Hematopoietic multipotent progenitor cell treated with erythropoietin and hydrocortisone succinate and interleukin-3 and kit ligand, for 6 days (in vitro differentiated cells): ENCODE measurements around the gene DBNL.

Experiments used
- DNase-seq: peaks from one replicate; pipeline ENCODE4 v3.0.0-alpha.2; 2015

Gene DBNL

DNA sequence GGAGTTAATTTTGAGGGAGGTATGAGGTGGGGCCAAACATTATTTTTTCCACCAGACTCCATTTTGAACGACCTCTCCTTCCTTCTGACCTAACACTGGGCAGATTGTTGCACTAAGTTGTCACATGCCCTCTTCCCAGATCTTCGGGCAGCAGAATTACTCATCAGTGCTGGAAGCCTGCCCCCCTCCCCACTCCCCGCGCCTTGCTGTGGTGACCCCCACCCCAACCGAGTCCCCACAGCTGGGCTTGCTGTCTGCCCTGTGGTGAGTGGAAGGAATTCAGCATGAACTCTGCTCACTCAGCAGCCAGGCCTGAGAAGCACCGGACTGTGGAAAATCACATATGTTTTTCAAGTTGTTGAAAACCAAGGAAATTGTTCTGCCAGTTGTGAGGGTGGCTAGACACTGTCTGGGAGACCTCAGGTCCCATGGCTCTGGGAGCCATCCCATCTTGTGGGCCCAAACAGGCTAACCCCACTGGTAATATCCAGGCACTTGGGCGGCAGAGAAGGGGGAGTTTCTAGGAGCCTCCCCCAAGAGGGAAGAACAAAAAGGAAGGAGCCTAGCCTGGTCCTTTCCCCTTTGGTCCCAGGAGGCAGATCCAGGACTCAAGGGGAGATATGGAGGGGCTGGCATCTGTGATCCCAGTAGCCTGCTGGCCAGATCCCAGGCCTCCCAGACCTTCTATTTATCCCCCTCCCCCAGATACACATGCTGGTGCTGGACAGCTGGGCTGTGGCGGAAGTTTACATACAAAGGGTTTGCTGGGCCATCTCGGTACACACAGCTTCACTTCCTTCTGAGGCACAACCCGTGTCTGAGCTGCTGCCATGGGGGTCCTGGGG, 56.2 kb downstream of the DBNL start:
- DNase-seq: no peak

- no peak for DNase-seq
Measured at GRCh38 chr7:44101303-44101965, 56.9 kb downstream of the DBNL start.

- no peak for DNase-seq
Measured at GRCh38 chr7:44101966-44102845, 57.7 kb downstream of the DBNL start.

- DNase-seq: no peak
Measured at GRCh38 chr7:44102846-44103565, 58.5 kb downstream of the DBNL start.

- DNase-seq: no peak
Measured at GRCh38 chr7:44103566-44103922, 59.0 kb downstream of the DBNL start.

DNA sequence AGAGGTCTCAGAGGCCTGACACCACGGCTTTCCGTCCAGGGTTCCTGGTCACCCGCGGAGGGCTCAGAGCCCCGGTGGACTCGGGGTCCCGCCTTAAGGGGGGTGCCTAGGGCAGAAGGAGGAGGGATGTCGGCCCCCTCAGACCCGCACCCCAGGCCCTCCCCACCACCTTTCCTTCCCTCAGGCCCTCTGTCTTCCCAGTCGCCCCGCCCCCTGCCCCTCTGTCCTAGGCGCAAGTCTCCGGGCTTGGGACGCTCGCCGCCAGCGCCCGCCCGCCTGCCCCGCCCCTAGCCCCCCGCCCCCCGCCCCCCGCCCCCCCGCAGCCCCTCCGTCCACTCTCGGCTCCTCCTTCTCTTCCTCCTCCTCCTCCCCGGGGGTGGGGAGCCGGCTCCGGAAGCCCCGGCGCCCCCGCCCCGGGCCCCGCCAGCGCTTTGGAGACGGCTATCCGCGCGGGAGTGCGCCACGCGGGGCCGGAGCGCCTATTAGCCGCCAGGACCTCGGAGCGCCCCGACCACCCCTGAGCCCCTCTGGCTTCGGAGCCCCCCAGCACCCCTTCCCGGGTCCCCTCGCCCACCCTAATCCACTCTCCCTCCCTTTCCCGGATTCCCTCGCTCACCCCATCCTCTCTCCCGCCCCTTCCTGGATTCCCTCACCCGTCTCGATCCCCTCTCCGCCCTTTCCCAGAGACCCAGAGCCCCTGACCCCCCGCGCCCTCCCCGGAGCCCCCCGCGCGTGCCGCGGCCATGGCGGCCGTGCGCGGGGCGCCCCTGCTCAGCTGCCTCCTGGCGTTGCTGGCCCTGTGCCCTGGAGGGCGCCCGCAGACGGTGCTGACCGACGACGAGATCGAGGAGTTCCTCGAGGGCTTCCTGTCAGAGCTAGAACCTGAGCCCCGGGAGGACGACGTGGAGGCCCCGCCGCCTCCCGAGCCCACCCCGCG, 59.7 kb downstream of the DBNL start, which contains the start of gene AEBP1:
Gene AEBP1 (plus strand): TSS at position 423 of the 937 bp plus-strand sequence. CDS start 321 bp downstream, at position 744.
- peak; percentile 43 for DNase-seq

- no peak for DNase-seq
Measured at GRCh38 chr7:44104860-44105771, 60.6 kb downstream of the DBNL start.

DNA sequence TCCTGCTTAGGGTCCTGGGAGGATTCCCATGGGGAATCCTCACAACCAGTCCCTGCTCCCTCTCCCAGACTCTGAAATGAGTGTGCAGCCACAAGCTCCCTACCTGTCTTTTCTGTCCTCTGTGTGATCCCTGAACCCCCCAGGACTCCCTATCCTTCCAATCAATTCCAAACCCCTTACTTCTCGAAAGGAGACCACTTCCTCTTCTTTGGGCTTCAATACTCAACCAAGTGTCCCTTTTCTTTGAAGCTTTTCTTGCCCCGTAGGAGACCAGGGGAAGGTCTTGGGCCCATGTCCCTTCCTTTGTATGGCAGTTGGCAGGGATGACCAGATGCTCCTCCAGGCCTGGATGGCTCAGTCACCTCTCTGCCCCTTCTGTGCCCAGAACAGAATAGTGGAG, 61.3 kb downstream of the DBNL start:
- DNase-seq: no peak

DNA sequence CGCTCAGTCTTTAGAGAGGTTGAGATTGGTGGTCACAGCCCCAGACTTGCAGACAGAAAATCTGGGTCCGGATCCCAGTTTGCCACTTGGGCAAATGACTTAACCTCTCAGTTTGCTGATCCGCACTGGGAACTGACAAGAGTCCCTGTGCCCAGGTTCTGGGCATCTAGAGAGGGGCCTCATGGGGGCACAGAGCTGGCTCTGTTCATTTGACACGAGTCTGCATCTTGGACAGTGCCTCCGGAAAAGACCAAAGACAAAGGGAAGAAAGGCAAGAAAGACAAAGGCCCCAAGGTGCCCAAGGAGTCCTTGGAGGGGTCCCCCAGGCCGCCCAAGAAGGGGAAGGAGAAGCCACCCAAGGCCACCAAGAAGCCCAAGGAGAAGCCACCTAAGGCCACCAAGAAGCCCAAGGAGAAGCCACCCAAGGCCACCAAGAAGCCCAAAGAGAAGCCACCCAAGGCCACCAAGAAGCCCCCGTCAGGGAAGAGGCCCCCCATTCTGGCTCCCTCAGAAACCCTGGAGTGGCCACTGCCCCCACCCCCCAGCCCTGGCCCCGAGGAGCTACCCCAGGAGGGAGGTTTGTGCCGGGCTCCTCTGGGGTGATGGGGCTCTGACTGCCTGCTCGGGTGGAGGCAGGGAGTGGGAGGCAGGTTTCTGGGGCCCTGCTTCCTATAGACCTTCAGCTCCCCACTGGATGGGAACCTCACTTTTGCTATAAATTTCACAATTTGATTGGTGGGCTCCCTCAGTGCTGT, 62.0 kb downstream of the DBNL start:
- no peak for DNase-seq

GRCh38 chr7:44107116-44107960, 62.8 kb downstream of the DBNL start:
- DNase-seq: no peak

- no peak for DNase-seq
Measured at GRCh38 chr7:44107961-44108767, 63.7 kb downstream of the DBNL start.

GRCh38 chr7:44108768-44109750, 64.6 kb downstream of the DBNL start:
- DNase-seq: no peak

DNA sequence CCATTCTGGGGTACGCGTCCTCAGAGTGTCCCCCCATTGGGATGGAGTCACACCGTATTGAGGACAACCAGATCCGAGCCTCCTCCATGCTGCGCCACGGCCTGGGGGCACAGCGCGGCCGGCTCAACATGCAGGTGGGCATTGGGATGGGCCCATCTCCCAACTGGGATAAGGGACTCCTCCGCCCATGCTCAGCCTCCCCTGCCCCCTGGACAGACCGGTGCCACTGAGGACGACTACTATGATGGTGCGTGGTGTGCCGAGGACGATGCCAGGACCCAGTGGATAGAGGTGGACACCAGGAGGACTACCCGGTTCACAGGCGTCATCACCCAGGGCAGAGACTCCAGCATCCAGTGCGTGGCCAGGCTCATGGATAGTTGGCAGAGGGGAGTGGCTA, 65.5 kb downstream of the DBNL start:
- no peak for DNase-seq

DNA sequence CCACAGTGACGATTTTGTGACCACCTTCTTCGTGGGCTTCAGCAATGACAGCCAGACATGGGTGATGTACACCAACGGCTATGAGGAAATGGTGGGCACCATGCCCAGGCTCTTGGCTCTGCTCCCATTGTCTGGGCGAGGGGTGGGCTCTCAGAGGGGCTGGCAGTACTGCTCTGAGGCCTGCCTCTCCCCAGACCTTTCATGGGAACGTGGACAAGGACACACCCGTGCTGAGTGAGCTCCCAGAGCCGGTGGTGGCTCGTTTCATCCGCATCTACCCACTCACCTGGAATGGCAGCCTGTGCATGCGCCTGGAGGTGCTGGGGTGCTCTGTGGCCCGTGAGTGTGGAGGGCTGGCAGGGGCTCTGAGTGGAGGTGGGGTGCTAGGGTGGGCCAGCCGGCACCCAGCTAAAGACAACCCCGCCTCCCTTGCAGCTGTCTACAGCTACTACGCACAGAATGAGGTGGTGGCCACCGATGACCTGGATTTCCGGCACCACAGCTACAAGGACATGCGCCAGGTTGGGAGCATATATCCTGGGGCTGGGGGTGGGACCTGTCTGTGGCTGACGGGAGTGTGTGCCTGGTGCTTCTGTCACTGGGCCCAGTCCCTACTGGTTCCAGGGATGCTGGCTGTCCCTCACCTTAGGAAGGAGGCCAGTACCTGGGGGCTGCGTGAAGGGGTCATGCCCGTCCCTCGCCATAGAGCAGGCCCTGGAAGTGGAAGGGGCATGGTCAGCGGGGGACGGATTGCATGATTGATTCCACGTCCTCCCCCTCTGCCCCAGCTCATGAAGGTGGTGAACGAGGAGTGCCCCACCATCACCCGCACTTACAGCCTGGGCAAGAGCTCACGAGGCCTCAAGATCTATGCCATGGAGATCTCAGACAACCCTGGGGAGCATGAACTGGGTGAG, 66.5 kb downstream of the DBNL start:
- no peak for DNase-seq
